ENCODE results near the gene PSPH. TPM values are rescaled to one million over a fixed set of nuclear protein-coding genes. Genes with fewer than 3 reads are reported as not detected.
"Not testable (repeated sequence)": the region's sequence is repeated elsewhere in the genome, so short reads cannot be mapped to it uniquely, and the experiment has no call there.

Gene PSPH
- total and polyA plus RNA-seq, 4 donors, result 4.3 to 7.4 (median 6.5) TPM

- DNase-seq (no peak), ATAC-seq (ENCODE audit: low FRiP score) (no peak)
- H3K9me3 ChIP-seq (ENCODE audit: control insufficient read depth, low read length), result no peaks in the 10 kb centered on the region
- H3K36me3 ChIP-seq (ENCODE audit: control insufficient read depth in 1 of 2, insufficient read depth in 2 of 2, low read length in 1 of 2), result no peaks in the 10 kb centered on the region
- no peaks in the 10 kb centered on the region for H3K27me3 ChIP-seq (ENCODE audit: control insufficient read depth in 1 of 2, insufficient read depth in 2 of 2, low read length in 1 of 2)
- H3K27ac ChIP-seq (ENCODE audit: low read depth in 1 of 2, low read length in 2 of 2), result no peak overlapping the region
- no peaks in the 10 kb centered on the region for H3K4me1 ChIP-seq (ENCODE audit: control insufficient read depth in 1 of 2, insufficient read depth in 2 of 2, low read length in 2 of 2)
- no peak overlapping the region for H3K4me3 ChIP-seq (ENCODE audit: low read length in 2 of 2)
- intact Hi-C loops (cut with DNase I), result no loop called here
- 97% methylated on average over 8 of the region's 8 CpGs for WGBS, 2 donors
Measured at GRCh38 chr7:56030340-56030739, 20.9 kb downstream of the PSPH start.

- intact Hi-C loops (cut with DNase I), result no loop called here
- 92% methylated on average over 9 of the region's 9 CpGs for WGBS, 2 donors
- ATAC-seq (ENCODE audit: low FRiP score) (no peak), DNase-seq (no peak)
- Histone ChIP-seq H3K4me3 (ENCODE audit: low read length in 2 of 2) (no peak overlapping the region), H3K9me3 (ENCODE audit: control insufficient read depth, low read length) (no peaks in the 10 kb centered on the region), H3K4me1 (ENCODE audit: control insufficient read depth in 1 of 2, insufficient read depth in 2 of 2, low read length in 2 of 2) (no peaks in the 10 kb centered on the region), H3K36me3 (ENCODE audit: control insufficient read depth in 1 of 2, insufficient read depth in 2 of 2, low read length in 1 of 2) (no peaks in the 10 kb centered on the region), H3K27me3 (ENCODE audit: control insufficient read depth in 1 of 2, insufficient read depth in 2 of 2, low read length in 1 of 2) (no peaks in the 10 kb centered on the region), H3K27ac (ENCODE audit: low read depth in 1 of 2, low read length in 2 of 2) (no peak overlapping the region)
Measured at GRCh38 chr7:56028942-56029630, 22.2 kb downstream of the PSPH start.

DNA sequence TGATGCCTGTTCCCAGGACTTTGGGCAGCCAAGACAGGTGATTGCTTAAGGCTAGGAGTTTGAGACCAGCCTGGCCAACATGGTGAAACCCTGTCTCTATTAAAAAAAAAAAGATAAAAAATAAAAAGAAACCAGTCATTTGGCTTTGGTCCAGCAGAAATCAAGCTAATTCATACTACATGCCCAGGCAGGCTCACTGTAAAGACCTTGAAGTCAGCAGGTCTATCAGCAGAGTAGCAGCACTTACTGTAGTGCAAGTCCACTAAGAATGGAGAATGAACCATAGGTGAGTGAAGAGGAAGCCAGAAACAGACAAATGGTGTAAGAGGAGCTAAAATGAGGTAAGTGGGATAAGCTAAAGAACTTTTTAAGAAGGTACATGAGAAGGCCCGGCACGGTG lies 24.7 kb downstream of the PSPH start:
- intact Hi-C loops (cut with DNase I), result no loop called here
- 63 to 98% methylated on average over 1 to 2 of the region's 2 CpGs for WGBS, 2 donors
- ATAC-seq (ENCODE audit: low FRiP score), result no peak
- no peak for DNase-seq
- Histone ChIP-seq H3K4me3 (ENCODE audit: low read length in 2 of 2) (no peak overlapping the region), H3K27ac (ENCODE audit: low read depth in 1 of 2, low read length in 2 of 2) (no peak overlapping the region), H3K36me3 (ENCODE audit: control insufficient read depth in 1 of 2, insufficient read depth in 2 of 2, low read length in 1 of 2) (no peaks in the 10 kb centered on the region), H3K9me3 (ENCODE audit: control insufficient read depth, low read length) (no peaks in the 10 kb centered on the region), H3K27me3 (ENCODE audit: control insufficient read depth in 1 of 2, insufficient read depth in 2 of 2, low read length in 1 of 2) (no peaks in the 10 kb centered on the region), H3K4me1 (ENCODE audit: control insufficient read depth in 1 of 2, insufficient read depth in 2 of 2, low read length in 2 of 2) (no peaks in the 10 kb centered on the region)

- no peaks in the 10 kb centered on the region for H3K4me1 ChIP-seq (ENCODE audit: control insufficient read depth in 1 of 2, insufficient read depth in 2 of 2, low read length in 2 of 2)
- ATAC-seq (ENCODE audit: low FRiP score) (no peak), DNase-seq (no peak)
- peaks cover 0 to 2% of the 10 kb centered on the region in 2 donors for H3K36me3 ChIP-seq (ENCODE audit: control insufficient read depth in 1 of 2, insufficient read depth in 2 of 2, low read length in 1 of 2)
- no peaks in the 10 kb centered on the region for H3K9me3 ChIP-seq (ENCODE audit: control insufficient read depth, low read length)
- H3K4me3 ChIP-seq (ENCODE audit: low read length in 2 of 2), result no peak overlapping the region
- intact Hi-C loops (cut with DNase I), result no loop called here
- no peaks in the 10 kb centered on the region for H3K27me3 ChIP-seq (ENCODE audit: control insufficient read depth in 1 of 2, insufficient read depth in 2 of 2, low read length in 1 of 2)
- no peak overlapping the region for H3K27ac ChIP-seq (ENCODE audit: low read depth in 1 of 2, low read length in 2 of 2)
Measured at GRCh38 chr7:56023500-56023899, 27.7 kb downstream of the PSPH start.

GRCh38 chr7:56019501-56019900 lies 31.7 kb downstream of the PSPH start:
- Histone ChIP-seq H3K27ac (ENCODE audit: low read depth in 1 of 2, low read length in 2 of 2) (no peak overlapping the region), H3K9me3 (ENCODE audit: control insufficient read depth, low read length) (no peaks in the 10 kb centered on the region), H3K4me1 (ENCODE audit: control insufficient read depth in 1 of 2, insufficient read depth in 2 of 2, low read length in 2 of 2) (no peaks in the 10 kb centered on the region), H3K27me3 (ENCODE audit: control insufficient read depth in 1 of 2, insufficient read depth in 2 of 2, low read length in 1 of 2) (no peaks in the 10 kb centered on the region), H3K36me3 (ENCODE audit: control insufficient read depth in 1 of 2, insufficient read depth in 2 of 2, low read length in 1 of 2) (peaks cover 0 to 2% of the 10 kb centered on the region in 2 donors), H3K4me3 (ENCODE audit: low read length in 2 of 2) (no peak overlapping the region)
- DNase-seq (no peak), ATAC-seq (ENCODE audit: low FRiP score) (no peak)
- intact Hi-C loops (cut with DNase I), result no loop called here
- WGBS, 2 donors, result 79 to 82% methylated on average over 9 of the region's 9 CpGs

- DNase-seq; H3K27ac ChIP-seq (ENCODE audit: low read depth in 1 of 2, low read length in 2 of 2); H3K4me1 ChIP-seq (ENCODE audit: control insufficient read depth in 1 of 2, insufficient read depth in 2 of 2, low read length in 2 of 2); intact Hi-C loops (cut with DNase I); H3K9me3 ChIP-seq (ENCODE audit: control insufficient read depth, low read length); H3K4me3 ChIP-seq (ENCODE audit: low read length in 2 of 2); H3K36me3 ChIP-seq (ENCODE audit: control insufficient read depth in 1 of 2, insufficient read depth in 2 of 2, low read length in 1 of 2); H3K27me3 ChIP-seq (ENCODE audit: control insufficient read depth in 1 of 2, insufficient read depth in 2 of 2, low read length in 1 of 2); ATAC-seq (ENCODE audit: low FRiP score): not testable (repeated sequence)
- WGBS, 2 donors, result 94 to 95% methylated on average over 3 of the region's 3 CpGs
Measured at GRCh38 chr7:56017015-56017414, 34.2 kb downstream of the PSPH start.

DNA sequence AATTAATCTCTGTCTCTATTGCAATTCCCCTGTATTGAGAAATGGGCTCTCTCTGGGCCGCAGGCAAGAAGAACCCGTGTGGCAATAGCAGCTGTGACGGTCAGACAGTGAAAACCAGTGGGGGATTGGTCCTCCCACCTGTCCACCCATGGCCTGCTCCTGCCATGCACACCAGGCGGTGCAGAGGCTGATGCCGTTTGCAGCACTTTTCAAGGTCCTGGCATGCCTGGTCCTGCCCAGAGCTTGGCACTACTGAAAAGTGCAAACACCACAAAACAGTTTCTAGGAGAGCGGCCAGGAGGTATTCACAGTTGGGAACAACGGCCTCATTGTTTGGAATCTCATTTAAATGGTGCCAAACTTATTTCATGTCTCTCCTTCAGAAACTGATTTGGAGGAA lies 41.5 kb downstream of the PSPH start:
- no peak overlapping the region for H3K4me3 ChIP-seq (ENCODE audit: low read length in 2 of 2)
- no peaks in the 10 kb centered on the region for H3K36me3 ChIP-seq (ENCODE audit: control insufficient read depth in 1 of 2, insufficient read depth in 2 of 2, low read length in 1 of 2)
- H3K4me1 ChIP-seq (ENCODE audit: control insufficient read depth in 1 of 2, insufficient read depth in 2 of 2, low read length in 2 of 2), result no peaks in the 10 kb centered on the region
- no peaks in the 10 kb centered on the region for H3K9me3 ChIP-seq (ENCODE audit: control insufficient read depth, low read length)
- WGBS, 2 donors, result 17 to 26% methylated on average over 7 of the region's 7 CpGs
- H3K27ac ChIP-seq (ENCODE audit: low read depth in 1 of 2, low read length in 2 of 2), result no peak overlapping the region
- ATAC-seq (ENCODE audit: low FRiP score), result no peak
- no peak for DNase-seq
- intact Hi-C loops (cut with DNase I), result no loop called here
- no peaks in the 10 kb centered on the region for H3K27me3 ChIP-seq (ENCODE audit: control insufficient read depth in 1 of 2, insufficient read depth in 2 of 2, low read length in 1 of 2)

GRCh38 chr7:56007891-56008290 lies 43.4 kb downstream of the PSPH start:
- H3K4me1 ChIP-seq (ENCODE audit: control insufficient read depth in 1 of 2, insufficient read depth in 2 of 2, low read length in 2 of 2), result no peaks in the 10 kb centered on the region
- H3K27me3 ChIP-seq (ENCODE audit: control insufficient read depth in 1 of 2, insufficient read depth in 2 of 2, low read length in 1 of 2), result no peaks in the 10 kb centered on the region
- no peak overlapping the region for H3K4me3 ChIP-seq (ENCODE audit: low read length in 2 of 2)
- 88 to 90% methylated on average over 9 of the region's 9 CpGs for whole genome bisulfite sequencing, 2 donors
- no peaks in the 10 kb centered on the region for H3K9me3 ChIP-seq (ENCODE audit: control insufficient read depth, low read length)
- H3K36me3 ChIP-seq (ENCODE audit: control insufficient read depth in 1 of 2, insufficient read depth in 2 of 2, low read length in 1 of 2), result no peaks in the 10 kb centered on the region
- ATAC-seq (ENCODE audit: low FRiP score) (no peak), DNase-seq (no peak)
- intact Hi-C loops (cut with DNase I), result no loop called here
- no peak overlapping the region for H3K27ac ChIP-seq (ENCODE audit: low read depth in 1 of 2, low read length in 2 of 2)

GRCh38 chr7:56007167-56007652 lies 44.0 kb downstream of the PSPH start:
- no peak for ATAC-seq (ENCODE audit: low FRiP score)
- intact Hi-C loops (cut with DNase I), result no loop called here
- 90 to 93% methylated on average over 4 of the region's 4 CpGs for WGBS, 2 donors
- Histone ChIP-seq H3K27ac (ENCODE audit: low read depth in 1 of 2, low read length in 2 of 2) (no peak overlapping the region), H3K4me3 (ENCODE audit: low read length in 2 of 2) (no peak overlapping the region), H3K36me3 (ENCODE audit: control insufficient read depth in 1 of 2, insufficient read depth in 2 of 2, low read length in 1 of 2) (no peaks in the 10 kb centered on the region), H3K27me3 (ENCODE audit: control insufficient read depth in 1 of 2, insufficient read depth in 2 of 2, low read length in 1 of 2) (no peaks in the 10 kb centered on the region), H3K9me3 (ENCODE audit: control insufficient read depth, low read length) (no peaks in the 10 kb centered on the region), H3K4me1 (ENCODE audit: control insufficient read depth in 1 of 2, insufficient read depth in 2 of 2, low read length in 2 of 2) (no peaks in the 10 kb centered on the region)
- DNase-seq, result no peak
